NCI-H2227 (cell line): ENCODE data around the gene GP1BB.

ENCODE experiments used
- DNase-seq: peaks from one replicate; lab custom pipeline; 2025; ENCODE audit not compliant: unreplicated experiment; lab: John Stamatoyannopoulos, UW

The GP1BB gene

GRCh38 chr22:19765477-19766239 is 42.3 kb downstream of the GP1BB start:
- DNase-seq = no peak

- DNase-seq = no peak
Measured at GRCh38 chr22:19766240-19766510, 42.8 kb downstream of the GP1BB start.

GRCh38 chr22:19766511-19767426 is 43.4 kb downstream of the GP1BB start:
- no peak for DNase-seq

- no peak for DNase-seq
Measured at GRCh38 chr22:19767427-19768341, 44.3 kb downstream of the GP1BB start.

- DNase-seq = no peak
Measured at GRCh38 chr22:19769393-19769715, 46.0 kb downstream of the GP1BB start.

- no peak for DNase-seq
Measured at GRCh38 chr22:19770349-19771220, 47.2 kb downstream of the GP1BB start.

- no peak for DNase-seq
Measured at GRCh38 chr22:19772422-19772672, 49.0 kb downstream of the GP1BB start.

- DNase-seq = no peak
Measured at GRCh38 chr22:19772673-19773469, 49.5 kb downstream of the GP1BB start.

GRCh38 chr22:19773470-19774040 is 50.2 kb downstream of the GP1BB start:
- DNase-seq = no peak
